ENCODE data around the gene HOXA13.

HOXA13 gene

DNA sequence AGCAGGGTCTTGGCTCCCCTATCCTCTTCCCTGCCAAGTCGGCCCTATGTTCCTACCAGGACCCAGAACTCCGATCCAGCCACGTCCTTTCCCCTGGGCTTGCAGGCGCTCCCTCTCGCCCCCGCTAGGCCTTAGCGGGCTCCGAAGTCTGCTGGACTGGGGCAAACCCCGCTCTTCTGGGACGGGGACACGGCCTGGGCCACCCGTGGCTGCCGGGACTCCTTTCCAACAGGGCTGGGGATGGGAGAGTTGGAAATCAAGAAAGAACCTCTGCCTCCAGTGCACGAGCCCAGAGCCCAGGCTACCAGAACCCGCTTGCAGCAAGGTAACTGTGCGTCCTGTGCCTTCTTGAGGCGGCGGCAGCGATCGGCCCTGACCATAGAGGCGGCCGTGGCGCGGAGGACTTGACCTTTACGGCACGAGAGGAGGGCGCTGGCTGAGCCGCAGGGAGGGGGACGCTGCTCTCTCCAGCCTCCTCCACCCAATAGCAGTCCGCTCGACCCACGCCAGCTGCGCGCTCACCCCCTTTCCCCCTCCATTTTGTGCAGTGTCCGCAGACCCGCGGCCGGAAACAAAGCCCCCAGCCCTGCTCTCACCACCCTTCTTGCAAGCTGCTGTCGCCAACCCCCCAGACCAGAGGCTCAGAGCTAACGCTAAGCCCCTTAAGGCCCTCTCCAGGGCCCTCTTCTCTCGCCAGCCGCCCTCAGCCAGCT lies 7.9 kb downstream of the HOXA13 start:
- no peak for DNase-seq

DNA sequence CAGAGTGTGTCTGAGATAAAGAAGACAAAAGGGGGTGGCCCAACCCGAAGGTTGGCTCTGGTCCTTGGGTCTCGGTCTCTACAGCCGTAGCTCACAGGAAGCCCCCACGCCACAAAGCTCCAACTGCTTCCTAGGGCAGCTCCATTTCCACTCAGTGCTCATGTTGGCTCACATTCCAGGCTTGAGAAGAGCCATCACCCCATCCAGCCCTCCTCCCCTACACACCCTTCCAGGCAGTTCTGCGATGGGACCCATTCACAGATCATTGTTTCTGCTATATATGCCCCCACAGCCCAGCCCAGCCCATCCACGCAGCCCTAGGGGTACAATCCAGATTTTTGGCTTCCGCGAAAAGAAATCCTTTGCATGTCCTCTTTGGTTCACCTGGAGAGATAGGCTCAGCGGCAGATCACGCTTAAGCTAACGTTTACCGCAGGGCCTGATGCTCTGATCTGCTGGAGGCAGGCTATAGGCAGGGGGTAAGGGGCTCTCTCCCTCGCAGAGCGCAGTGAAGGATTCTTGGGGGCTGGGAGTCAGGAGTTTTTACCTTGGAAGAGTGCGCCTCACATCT lies 8.6 kb downstream of the HOXA13 start:
- no peak for DNase-seq

- DNase-seq: no peak
Measured at GRCh38 chr7:27189997-27190748, 9.7 kb downstream of the HOXA13 start.

- DNase-seq: no peak
Measured at GRCh38 chr7:27189295-27189996, 10.4 kb downstream of the HOXA13 start.

DNA sequence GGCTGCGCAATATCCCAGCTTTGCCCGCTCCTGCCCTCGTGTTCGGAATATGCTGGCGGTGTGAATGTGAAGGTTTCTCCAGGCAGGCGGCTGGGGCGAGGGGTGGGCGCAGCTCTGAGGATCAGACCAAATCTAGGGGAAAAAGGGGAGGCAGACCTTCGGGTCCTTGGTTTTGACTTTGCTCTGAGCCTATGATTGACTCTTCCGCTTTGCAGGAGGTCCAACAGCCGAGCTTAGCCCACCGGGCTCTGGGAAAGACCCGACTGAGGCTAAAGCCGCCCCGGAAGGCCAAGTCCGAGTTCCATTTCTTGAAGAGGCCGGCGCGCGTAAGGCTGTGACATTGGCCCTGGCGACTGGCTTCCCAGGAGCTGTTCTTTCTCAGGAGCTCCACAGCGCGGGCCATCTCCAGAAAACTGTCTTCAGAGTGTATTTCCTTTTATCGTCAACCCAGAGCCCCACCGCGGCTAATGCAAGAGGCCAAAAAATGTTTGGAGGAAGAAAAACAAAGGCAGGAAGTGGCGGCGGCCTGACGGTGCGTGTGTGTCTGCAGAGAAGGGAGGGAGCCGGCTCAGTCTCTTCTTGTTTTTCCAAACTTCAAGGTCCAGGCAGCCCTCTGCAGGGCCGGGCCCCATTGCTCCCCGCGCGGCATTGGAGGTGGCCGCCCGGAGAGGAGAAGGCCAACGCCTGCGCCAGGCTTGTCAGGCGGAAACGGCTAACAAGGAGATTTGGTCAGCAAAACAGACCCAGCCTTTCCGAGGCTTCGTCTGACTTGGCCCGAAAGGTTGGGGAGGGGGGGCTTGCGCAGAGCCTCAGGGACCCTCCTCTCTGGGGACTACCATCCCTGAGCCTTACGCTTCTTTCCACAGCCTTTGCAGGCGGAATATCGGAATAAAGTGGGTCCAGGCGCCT lies 11.3 kb downstream of the HOXA13 start:
- DNase-seq: no peak

GRCh38 chr7:27187475-27188385 lies 12.2 kb downstream of the HOXA13 start:
- no peak for DNase-seq

DNA sequence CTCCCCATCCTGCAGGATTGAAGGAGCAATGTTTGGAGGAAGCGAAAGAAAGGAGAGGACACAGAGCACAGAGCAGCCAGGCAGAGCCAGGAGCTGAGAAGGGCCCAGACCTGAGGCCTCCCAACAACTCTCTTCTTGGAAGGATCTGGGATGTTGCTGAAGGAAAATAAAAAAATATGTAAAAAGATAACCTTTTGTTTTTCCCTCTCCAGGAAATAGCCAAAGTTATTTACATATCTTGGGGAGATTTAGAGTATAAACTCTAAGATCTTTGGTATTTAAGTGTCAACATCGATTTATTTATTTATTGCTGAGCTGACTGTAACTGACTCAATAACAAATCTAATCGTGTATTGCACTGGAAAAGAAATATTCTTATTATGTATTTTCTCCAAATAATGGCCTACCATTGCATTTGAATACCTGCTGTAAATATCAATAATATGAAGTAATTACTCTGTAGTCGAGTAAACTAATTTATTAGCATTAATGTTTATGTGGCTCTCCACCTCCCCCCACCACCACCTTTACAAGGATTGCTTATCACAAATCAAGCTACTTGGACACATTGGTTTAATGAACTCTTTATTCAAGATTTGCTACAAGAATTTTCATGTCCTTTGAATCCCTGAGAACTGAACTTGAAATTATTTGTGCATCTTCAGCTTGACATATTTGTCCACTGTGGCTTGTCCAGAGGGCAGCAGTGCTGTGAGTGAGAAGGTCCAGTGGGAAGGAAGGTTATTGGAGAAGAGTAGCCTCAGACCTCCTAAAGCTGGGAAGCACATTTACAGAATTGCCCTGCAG lies 13.0 kb downstream of the HOXA13 start:
- DNase-seq: no peak

- no peak for DNase-seq
Measured at GRCh38 chr7:27185854-27186667, 13.8 kb downstream of the HOXA13 start.

- DNase-seq: no peak
Measured at GRCh38 chr7:27185013-27185853, 14.7 kb downstream of the HOXA13 start, which contains the start of gene HOXA11. TSS of gene HOXA11 (minus strand) at chr7:27185232. CDS start at chr7:27185144, 88 bp downstream.

- peak; percentile 74 for DNase-seq
Measured at GRCh38 chr7:27184337-27185012, 15.4 kb downstream of the HOXA13 start.

DNA sequence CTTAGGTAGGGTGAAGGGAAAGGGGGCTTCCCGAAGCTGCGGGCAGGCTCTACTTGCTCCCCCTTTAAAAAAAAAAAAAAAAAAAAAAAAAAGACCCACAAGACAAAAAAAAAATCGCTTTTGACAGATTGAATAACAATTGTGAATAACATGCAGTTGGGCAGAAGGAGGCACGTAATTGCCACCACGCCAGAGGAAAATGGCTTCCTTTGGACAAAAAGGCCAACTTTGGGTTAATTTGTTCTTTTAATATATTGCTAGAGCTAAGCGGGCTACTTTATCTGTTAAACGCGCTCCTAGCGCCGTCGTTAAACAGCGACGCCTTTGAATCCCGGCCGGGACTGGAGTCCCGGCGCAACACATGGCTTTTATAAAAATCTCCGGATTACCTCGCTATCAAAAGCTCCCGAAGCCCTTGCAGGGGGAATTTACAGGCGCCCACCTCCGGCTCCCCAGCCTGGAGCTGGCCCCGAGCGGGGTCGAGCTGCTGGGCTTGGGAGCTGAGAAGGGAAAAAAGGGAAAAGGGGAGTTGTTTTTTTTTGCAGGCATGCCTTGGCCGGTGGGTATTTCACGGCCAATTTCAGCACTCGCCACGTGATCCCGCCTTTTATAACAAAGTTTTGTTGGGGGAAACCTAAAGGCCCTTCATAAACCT lies 16.1 kb downstream of the HOXA13 start:
- DNase-seq: no peak

DNA sequence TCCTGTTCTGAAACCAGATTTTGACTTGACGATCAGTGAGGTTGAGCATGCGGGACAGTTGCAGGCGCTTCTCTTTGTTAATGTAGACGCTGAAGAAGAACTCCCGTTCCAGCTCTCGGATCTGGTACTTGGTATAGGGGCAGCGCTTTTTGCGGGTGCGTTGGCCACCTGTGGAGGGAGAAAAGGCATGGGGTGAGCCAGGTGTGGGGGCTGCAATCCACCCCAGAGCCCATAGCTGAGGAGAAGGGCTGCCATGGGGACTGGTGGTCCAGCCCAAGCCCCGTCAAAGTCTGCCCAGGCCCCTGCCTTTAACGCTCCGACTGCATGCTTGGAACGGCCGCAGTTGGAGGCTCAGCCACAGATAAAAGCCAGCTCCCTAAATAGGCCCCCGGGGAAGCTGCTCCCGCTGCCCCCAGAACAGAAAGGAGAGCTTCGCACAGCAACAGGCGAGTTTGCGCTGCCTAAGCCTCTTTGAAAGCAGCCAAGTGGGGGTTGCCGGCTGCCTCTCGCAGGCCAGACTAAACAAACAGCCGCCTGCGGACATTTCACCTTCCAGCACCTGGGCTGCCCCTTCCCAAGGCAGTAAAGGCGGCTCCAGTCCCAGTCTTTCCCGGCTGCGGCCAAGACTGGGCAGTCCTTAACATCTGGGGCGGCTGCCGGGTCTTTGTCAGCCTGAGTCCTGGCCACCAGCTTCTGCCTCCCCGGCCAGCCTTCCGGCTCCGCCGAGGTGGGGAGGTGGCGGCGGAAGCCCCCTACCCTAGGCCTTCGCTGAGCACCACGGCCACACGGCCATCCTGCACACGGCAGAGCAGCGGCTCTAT lies 16.8 kb downstream of the HOXA13 start:
- no peak for DNase-seq

DNA sequence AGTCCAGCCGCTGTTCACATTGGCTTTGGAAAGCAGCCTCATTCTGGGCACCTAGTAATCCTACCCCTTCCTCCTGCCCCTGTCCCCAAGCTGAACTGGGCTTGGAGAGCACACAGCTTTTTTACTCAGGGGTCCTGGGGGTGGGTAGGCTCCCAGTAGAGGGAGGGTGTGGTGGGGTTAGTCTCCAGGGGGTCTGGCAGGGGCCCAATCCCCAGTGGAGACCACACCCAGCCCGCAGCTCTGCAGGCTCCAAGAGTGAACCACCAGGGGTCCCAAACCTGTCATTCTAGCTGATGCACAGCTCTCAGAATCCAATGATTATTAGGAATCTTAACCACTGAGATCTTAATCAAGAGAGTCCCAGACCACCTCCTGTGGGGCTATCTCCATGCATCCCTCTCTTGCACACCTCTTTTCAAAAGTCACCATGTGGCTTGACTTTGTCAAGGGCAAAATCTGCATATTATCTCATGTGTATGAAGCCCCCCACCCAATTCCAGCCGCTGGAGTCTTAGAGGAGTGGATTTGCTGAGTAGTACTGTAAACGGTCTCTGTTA lies 17.5 kb downstream of the HOXA13 start:
- DNase-seq: no peak

- DNase-seq: no peak
Measured at GRCh38 chr7:27181795-27182275, 18.1 kb downstream of the HOXA13 start.
